ENCODE results near the gene CHGA. TPM values are rescaled to one million over a fixed set of nuclear protein-coding genes. Genes with fewer than 3 reads are reported as not detected.

CHGA gene
- total RNA-seq, 1 experiment from 2014 or later: not detected

GRCh38 chr14:92969430-92969829, 46.5 kb downstream of the CHGA start:
- intact Hi-C loops (cut with micrococcal nuclease; ENCODE audit: unreplicated experiment): no loop called here
- Histone ChIP-seq H3K79me2 (ENCODE audit: low read depth) (peaks cover 29% of the 10 kb centered on the region), H3K4me3 (no peak overlapping the region), H2AFZ (no peak overlapping the region), H3K4me2 (no peak overlapping the region), H3K4me1 (replicated peaks; ENCODE audit: insufficient read depth) (no peaks in the 10 kb centered on the region), H3K27ac (no peak overlapping the region), H3K9me2 (ENCODE audit: insufficient read depth) (no peaks in the 10 kb centered on the region), H4K20me1 (ENCODE audit: insufficient read depth) (no peaks in the 10 kb centered on the region; the same call in none of the 2 replicates), H3K36me3 (ENCODE audit: low read depth) (no peaks in the 10 kb centered on the region), H3K27me3 (ENCODE audit: insufficient read depth, low read depth) (no peaks in the 10 kb centered on the region), H3F3A (ENCODE audit: insufficient read depth, low read depth) (no peaks in the 10 kb centered on the region; the same call in 1 of the 2 replicates), H3K9me3 (ENCODE audit: insufficient read depth, low read depth) (no peaks in the 10 kb centered on the region)
- ChIA-PET CTCF (no interaction called here), POLR2A (ENCODE audit: unreplicated experiment) (interaction anchor here (0.6 kb wide), 1 partner anchor 253 kb away, joined by 4 read pairs; no protein-coding TSS in a partner anchor)
- no TSS peak for BruUV-seq (replicated peaks)
- no peak for DNase-seq
- TF ChIP-seq, protein P1, sequence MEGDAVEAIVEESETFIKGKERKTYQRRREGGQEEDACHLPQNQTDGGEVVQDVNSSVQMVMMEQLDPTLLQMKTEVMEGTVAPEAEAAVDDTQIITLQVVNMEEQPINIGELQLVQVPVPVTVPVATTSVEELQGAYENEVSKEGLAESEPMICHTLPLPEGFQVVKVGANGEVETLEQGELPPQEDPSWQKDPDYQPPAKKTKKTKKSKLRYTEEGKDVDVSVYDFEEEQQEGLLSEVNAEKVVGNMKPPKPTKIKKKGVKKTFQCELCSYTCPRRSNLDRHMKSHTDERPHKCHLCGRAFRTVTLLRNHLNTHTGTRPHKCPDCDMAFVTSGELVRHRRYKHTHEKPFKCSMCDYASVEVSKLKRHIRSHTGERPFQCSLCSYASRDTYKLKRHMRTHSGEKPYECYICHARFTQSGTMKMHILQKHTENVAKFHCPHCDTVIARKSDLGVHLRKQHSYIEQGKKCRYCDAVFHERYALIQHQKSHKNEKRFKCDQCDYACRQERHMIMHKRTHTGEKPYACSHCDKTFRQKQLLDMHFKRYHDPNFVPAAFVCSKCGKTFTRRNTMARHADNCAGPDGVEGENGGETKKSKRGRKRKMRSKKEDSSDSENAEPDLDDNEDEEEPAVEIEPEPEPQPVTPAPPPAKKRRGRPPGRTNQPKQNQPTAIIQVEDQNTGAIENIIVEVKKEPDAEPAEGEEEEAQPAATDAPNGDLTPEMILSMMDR (conservative IDR thresholded peaks at IDR 0.05): no peak
- no peak for TF ChIP-seq EZH2 (IDR thresholded peaks at IDR 0.05; ENCODE audit: low read depth)

DNA sequence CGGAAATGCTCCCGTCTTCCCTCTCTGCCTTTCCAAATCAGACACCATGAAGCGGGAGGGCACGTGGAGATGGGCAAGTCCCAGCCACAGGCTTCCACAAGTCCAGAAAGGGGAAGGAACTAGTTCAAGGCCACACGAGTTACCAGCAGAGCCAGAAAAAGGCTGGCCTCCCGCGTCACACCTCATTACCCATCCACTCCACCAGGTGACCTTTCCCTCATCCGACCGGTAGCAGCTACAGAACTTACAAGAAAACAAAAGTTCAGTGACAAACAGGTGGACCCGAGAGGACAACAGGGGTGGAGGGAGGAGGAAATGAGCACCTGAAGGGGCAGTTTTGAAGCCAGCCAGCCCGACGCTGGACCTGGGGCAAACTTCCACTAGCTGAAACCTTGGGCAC, 46.9 kb downstream of the CHGA start:
- no TSS peak for BruUV-seq (replicated peaks)

GRCh38 chr14:92970271-92970670, 47.3 kb downstream of the CHGA start:
- H3K79me2 ChIP-seq (ENCODE audit: low read depth): peaks cover 23% of the 10 kb centered on the region
- ChIA-PET POLR2A (ENCODE audit: unreplicated experiment) (no interaction called here), CTCF (no interaction called here)
- H3K36me3 ChIP-seq (ENCODE audit: low read depth): no peaks in the 10 kb centered on the region
- no peak overlapping the region for H3K27ac ChIP-seq
- intact Hi-C loops (cut with micrococcal nuclease; ENCODE audit: unreplicated experiment): no loop called here
- no peak for DNase-seq
- H2AFZ ChIP-seq: no peak overlapping the region
- no TSS peak for BruUV-seq (replicated peaks)
- no peaks in the 10 kb centered on the region; the same call in none of the 2 replicates for H4K20me1 ChIP-seq (ENCODE audit: insufficient read depth)
- no peak overlapping the region for H3K4me3 ChIP-seq
- H3K9me2 ChIP-seq (ENCODE audit: insufficient read depth): no peaks in the 10 kb centered on the region
- no peaks in the 10 kb centered on the region for H3K9me3 ChIP-seq (ENCODE audit: insufficient read depth, low read depth)
- no peaks in the 10 kb centered on the region; the same call in 1 of the 2 replicates for H3F3A ChIP-seq (ENCODE audit: insufficient read depth, low read depth)
- TF ChIP-seq, protein P1 (conservative IDR thresholded peaks at IDR 0.05): no peak
- TF ChIP-seq EZH2 (IDR thresholded peaks at IDR 0.05; ENCODE audit: low read depth): no peak
- no peaks in the 10 kb centered on the region for H3K27me3 ChIP-seq (ENCODE audit: insufficient read depth, low read depth)
- H3K4me2 ChIP-seq: no peak overlapping the region
- H3K4me1 ChIP-seq (replicated peaks; ENCODE audit: insufficient read depth): no peaks in the 10 kb centered on the region

More for the DNA sequence above, 46.9 kb downstream of the CHGA start:
- Histone ChIP-seq H3K27ac (no peak overlapping the region), H3K4me2 (no peak overlapping the region), H3K79me2 (ENCODE audit: low read depth) (peaks cover 27% of the 10 kb centered on the region), H3F3A (ENCODE audit: insufficient read depth, low read depth) (no peaks in the 10 kb centered on the region; the same call in 1 of the 2 replicates), H3K9me2 (ENCODE audit: insufficient read depth) (no peaks in the 10 kb centered on the region), H3K4me3 (no peak overlapping the region), H2AFZ (no peak overlapping the region), H3K4me1 (replicated peaks; ENCODE audit: insufficient read depth) (no peaks in the 10 kb centered on the region), H3K27me3 (ENCODE audit: insufficient read depth, low read depth) (no peaks in the 10 kb centered on the region), H4K20me1 (ENCODE audit: insufficient read depth) (no peaks in the 10 kb centered on the region; the same call in none of the 2 replicates), H3K36me3 (ENCODE audit: low read depth) (no peaks in the 10 kb centered on the region), H3K9me3 (ENCODE audit: insufficient read depth, low read depth) (no peaks in the 10 kb centered on the region)
- intact Hi-C loops (cut with micrococcal nuclease; ENCODE audit: unreplicated experiment): no loop called here
- CTCF ChIA-PET: no interaction called here
- TF ChIP-seq, protein P1 (conservative IDR thresholded peaks at IDR 0.05): no peak
- no peak for TF ChIP-seq EZH2 (IDR thresholded peaks at IDR 0.05; ENCODE audit: low read depth)
- DNase-seq: no peak
- POLR2A ChIA-PET (ENCODE audit: unreplicated experiment): no interaction called here

All from PC-9 (cell line).